GM19025 (cell line): ENCODE results near the gene NAP1L4.

Experiments
- ATAC-seq: cut with Tn5 transposase; IDR thresholded peaks from one replicate; pipeline ENCODE4 v1.9.1; 2021; ENCODE audit warnings: mild to moderate bottlenecking, low read depth, moderate library complexity; ENCODE audit not compliant: unreplicated experiment

Gene NAP1L4

GRCh38 chr11:2964782-2965181 is 27.3 kb downstream of the NAP1L4 start:
- ATAC-seq, result no peak

GRCh38 chr11:2963761-2964160 is 28.4 kb downstream of the NAP1L4 start:
- ATAC-seq, result no peak

DNA sequence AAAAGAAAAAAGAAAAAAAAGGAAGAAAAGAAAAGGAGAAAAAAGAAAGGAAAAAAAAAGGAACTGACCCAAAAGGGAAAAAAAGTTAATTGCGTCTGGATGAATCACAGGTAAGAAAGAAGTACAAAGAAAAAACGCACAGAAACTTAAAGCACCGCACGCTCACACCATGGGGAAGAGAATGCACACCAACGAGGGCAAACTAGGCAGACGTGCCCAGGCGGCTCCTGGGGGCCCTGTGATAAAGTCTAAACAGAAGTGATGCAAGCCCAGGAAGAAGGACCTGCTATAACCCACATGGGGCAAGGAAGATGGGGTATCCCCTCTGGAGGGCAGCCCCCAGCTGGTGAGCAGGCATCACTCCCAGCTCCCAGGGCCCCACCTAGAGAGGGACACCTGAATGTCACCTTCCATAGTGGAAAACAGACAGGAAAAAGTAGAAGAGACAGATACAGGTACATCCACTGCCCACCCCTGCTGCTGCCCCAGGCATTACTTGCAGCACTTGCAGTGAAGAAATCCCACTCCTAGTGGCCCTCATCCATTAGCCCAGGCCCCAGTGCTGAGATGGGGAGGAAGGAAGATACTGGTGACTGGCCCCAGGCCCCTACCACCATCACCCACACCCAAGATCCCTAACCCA is 28.9 kb downstream of the NAP1L4 start:
- ATAC-seq, result no peak

DNA sequence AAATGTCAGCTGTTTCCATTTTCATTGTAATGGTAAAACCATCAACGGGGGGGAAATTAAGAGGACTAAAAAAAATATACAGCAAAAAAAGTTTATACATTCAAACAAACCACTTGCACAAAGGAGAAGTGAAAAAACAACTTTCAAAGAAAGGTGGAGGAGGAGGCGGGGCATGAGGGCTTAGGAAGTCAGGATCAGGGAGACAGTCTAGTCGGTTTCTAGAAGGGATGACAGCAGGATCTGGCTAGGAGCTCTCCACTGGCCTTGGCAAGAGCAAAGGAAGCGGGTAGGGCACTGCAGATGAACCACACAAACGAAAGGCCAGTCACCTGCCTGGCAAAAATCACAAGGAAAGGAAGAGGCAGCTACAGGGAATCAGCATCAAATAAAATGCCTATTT is 31.0 kb downstream of the NAP1L4 start:
- ATAC-seq, result no peak

- no peak for ATAC-seq
Measured at GRCh38 chr11:2960139-2960538, 32.0 kb downstream of the NAP1L4 start.

GRCh38 chr11:2958251-2958650 is 33.9 kb downstream of the NAP1L4 start:
- no peak for ATAC-seq

DNA sequence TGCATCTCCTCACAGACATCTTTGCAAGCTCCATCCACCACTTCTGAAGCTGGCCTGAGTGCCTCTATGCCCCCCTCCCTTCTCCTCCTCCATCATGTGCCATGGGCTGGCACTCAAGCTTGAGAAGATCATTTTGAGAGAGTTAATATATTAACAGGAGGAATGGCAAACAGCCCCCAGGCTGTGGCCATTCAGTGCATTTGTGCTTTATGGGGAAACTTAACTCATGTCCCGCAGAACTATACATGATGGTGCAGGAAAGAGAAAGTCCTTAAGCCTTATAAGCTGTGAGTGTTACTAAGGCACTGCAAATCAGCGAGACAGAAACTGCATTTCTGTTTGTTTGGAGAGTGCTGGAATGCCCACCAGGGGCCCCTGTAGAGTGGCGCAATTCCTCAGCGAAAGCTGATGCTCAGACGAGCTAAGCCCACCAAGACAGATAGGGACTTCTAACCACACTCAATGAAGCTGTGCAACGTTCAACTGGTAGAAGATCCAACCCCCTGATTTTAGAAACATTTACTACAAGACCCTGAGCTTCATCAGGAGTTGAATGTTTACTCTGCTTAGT is 36.1 kb downstream of the NAP1L4 start:
- ATAC-seq, result no peak

- no peak for ATAC-seq
Measured at GRCh38 chr11:2954263-2954662, 37.9 kb downstream of the NAP1L4 start.

DNA sequence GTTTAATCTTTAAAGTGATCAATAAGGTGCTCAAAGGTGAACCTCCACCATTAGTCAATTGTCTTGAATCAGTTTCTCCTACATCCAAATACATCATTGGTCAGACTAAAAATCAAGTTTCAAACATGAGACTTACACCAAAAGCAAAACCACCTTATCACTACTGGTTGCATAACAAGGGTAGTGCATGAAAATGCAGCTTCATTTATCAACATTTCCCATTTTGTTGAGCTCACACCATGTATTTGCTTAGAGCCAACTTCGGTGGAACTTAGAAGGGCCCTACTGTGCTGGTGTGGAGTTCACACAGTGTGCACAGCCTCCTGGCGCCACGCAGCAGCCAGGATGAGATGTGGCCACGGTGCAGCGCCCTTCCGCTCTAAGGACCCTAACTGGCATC is 39.8 kb downstream of the NAP1L4 start:
- no peak for ATAC-seq

GRCh38 chr11:2951231-2952110 is 40.7 kb downstream of the NAP1L4 start:
- ATAC-seq, result no peak

DNA sequence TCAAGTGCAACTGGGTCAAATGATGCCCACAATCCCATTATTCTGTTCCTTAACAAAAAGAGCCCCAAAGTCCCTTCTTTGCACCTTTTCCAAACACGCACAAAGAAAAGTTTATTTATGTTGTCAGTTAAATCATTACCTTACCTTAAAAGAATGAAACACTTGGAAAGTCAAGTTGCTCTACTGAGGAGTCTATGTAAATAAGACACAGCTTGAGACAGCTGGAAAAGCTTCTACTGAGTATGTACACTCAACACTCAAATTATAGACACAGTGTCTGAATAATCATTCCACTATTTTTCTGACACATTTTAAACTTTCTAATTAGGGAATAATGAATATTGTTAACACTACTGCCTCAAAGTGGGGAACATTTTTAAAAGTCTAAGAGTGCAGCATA is 41.3 kb downstream of the NAP1L4 start:
- no peak for ATAC-seq

GRCh38 chr11:2949920-2950319 is 42.2 kb downstream of the NAP1L4 start:
- no peak for ATAC-seq

DNA sequence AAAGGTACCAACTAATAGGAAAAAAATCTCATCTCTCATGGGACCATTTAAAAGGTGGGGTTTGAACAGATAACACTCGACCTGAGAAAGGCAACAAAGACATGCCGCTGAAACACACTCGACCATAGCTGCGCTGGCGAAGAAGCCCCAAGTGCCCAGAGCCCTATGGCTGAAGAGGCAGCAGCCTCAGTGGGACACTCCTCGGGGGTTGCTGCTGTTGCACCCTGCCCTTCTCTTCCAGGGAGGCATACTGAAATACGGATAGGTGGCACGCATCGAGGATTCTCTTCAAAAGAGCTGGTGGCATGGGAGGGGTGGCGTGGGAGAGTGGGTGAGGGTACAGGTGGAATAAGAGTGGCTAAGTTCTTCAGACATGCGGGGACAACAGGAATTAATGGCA is 44.4 kb downstream of the NAP1L4 start:
- no peak for ATAC-seq

- no peak for ATAC-seq
Measured at GRCh38 chr11:2945757-2946287, 46.3 kb downstream of the NAP1L4 start.

DNA sequence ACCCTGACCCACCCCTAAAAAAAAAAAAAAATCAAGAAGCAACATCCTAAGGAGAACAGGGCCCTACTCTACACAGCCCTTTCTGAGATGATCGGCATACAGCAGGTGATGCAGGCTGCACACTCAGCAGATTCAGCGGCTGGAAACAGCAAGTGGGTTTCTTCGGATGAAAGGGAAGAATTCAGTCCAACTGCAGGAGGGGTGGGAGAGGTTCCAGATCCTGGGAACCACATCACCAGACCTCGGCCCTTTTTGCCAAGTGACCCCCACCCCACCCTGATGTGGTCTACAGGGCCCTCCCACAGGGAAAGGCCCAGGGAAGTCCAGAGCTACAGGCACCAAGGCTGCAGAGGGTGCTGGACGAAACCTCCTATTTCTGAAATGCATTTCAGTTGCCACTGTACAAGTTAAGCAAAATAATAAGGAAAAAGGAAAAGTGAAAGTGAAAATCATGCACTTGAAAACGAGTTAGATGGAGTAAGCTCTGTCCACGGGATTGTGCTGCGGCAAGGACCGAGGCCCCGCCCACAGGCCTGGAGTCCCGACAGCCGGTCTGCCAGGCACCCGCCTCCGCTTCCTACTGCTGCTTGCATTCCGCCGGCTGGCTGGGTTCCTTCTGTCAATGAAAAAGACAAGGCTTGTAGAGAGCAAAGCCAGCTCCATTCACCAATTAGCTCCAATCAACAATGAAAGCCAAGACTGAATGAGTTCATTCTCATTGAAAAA is 46.9 kb downstream of the NAP1L4 start:
- ATAC-seq, result no peak

- ATAC-seq, result no peak
Measured at GRCh38 chr11:2944530-2944929, 47.6 kb downstream of the NAP1L4 start.

DNA sequence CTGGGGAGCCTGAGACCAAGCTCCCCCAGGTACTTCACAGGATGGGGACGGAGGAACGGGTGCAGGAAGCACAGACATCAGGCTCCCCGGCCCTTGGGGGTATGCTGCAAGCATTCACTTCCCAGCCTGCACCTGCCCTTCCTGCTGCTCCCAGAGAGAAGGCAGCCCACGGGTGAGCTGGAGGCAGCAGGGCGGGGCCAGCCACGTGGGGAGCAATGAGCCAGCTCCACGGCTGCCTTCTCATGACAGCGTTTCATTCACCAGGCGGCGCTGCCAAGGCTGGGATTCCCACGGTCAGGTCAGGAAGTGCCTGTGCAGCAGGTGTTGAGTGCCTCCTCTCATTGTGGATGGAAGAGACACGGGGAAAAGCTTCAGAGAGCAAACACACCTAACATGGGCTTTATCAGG is 48.4 kb downstream of the NAP1L4 start:
- no peak for ATAC-seq

DNA sequence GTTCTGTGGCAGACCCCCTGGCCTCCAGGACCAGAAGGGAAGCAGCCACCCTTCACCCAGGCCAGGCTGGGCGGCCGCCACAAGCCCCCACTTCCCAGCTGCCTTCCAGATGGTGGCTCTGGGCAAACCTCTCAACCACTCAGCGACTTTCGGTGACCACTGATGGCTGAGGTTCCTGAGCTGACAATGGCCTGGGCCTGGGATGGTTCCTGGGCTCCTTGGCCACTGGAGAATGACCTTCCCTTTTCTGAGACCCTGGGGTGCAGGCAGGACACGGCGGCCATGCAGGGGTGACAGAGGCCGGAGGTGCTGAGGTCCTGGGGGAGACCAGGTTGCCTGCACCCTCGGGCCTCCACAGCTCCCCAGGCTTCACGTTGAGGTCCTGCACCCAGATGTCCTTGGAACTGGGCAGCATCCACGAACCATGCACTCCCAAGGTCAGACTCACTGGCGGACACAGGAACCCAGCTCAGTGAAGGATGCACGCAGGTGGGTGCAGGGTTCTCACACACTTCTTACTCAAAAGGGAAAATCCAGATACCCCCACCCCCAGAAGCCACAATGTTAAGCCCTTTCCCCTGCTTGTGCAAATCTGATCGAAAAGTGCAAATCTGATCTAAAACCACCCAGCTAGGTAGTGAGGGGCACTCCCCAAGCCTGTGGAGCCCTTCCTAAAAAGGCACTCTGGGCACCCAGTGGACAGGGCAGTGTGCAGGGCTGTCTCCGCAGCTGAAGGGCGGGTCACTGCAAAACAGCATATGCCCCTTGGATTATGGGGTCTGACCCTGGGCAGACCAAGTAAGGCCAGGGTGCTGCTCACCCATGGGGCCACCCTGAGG is 49.0 kb downstream of the NAP1L4 start:
- ATAC-seq, result no peak

- no peak for ATAC-seq
Measured at GRCh38 chr11:2942447-2942846, 49.7 kb downstream of the NAP1L4 start.
